ENCODE measurements around the gene EPS8. TPM values are rescaled to one million over a fixed set of nuclear protein-coding genes. Genes with fewer than 3 reads are reported as not detected.

The EPS8 gene
- total RNA-seq = 10 to 100 TPM; 38.0 to 46.2 TPM

- peak; percentile 96 to 97 for ATAC-seq
- Mint-ChIP-seq H3K27me3 (peaks cover 23 to 59% of the 10 kb centered on the region in 2 donors), H3K36me3 (peaks cover 5% of the 10 kb centered on the region), H3K4me3 (peak within 1 kb of the TSS; percentile 98), H3K27ac (peak within 1 kb of the TSS; percentile 34 to 72), H3K9me3 (no peaks in the 10 kb centered on the region), H3K4me1 (ENCODE audit: low read depth in 2 of 2) (peaks cover 17 to 21% of the 10 kb centered on the region in 2 donors)
- peak; percentile 92 for DNase-seq (ENCODE audit: low spot score)
Measured at GRCh38 chr12:15789220-15790171, at the start of gene EPS8. Gene EPS8 (minus strand): TSS chr12:15789388. CDS start chr12:15682951, 106,437 bp downstream.

GRCh38 chr12:15837141-15837790, 48.1 kb upstream of the EPS8 start:
- Mint-ChIP-seq H3K4me1 (ENCODE audit: low read depth in 2 of 2) (peaks cover 0 to 4% of the 10 kb centered on the region in 2 donors), H3K36me3 (no peaks in the 10 kb centered on the region), H3K9me3 (no peaks in the 10 kb centered on the region), H3K4me3 (no peak overlapping the region), H3K27ac (no peak overlapping the region), H3K27me3 (peaks cover 22 to 37% of the 10 kb centered on the region in 2 donors)
- no peak for ATAC-seq
- no peak for DNase-seq (ENCODE audit: low spot score)

- Mint-ChIP-seq H3K36me3 (no peaks in the 10 kb centered on the region), H3K4me3 (no peak overlapping the region), H3K4me1 (ENCODE audit: low read depth in 2 of 2) (peaks cover 0 to 4% of the 10 kb centered on the region in 2 donors), H3K9me3 (no peaks in the 10 kb centered on the region), H3K27me3 (peaks cover 29 to 49% of the 10 kb centered on the region in 2 donors), H3K27ac (peak overlapping the region in 1 of 2 donors; percentile 46)
- DNase-seq (ENCODE audit: low spot score) (no peak), ATAC-seq (peak; percentile 59 to 63)
Measured at GRCh38 chr12:15834575-15834974, 45.4 kb upstream of the EPS8 start.

- H3K27ac Mint-ChIP-seq = no peak overlapping the region
- H3K4me1 Mint-ChIP-seq (ENCODE audit: low read depth in 2 of 2) = peaks cover 0 to 4% of the 10 kb centered on the region in 2 donors
- H3K36me3 Mint-ChIP-seq = no peaks in the 10 kb centered on the region
- no peak for DNase-seq (ENCODE audit: low spot score)
- H3K27me3 Mint-ChIP-seq = peaks cover 23 to 32% of the 10 kb centered on the region in 2 donors
- no peaks in the 10 kb centered on the region for H3K9me3 Mint-ChIP-seq
- ATAC-seq = no peak
- H3K4me3 Mint-ChIP-seq = no peak overlapping the region
Measured at GRCh38 chr12:15831315-15831978, 42.3 kb upstream of the EPS8 start.

GRCh38 chr12:15830538-15830937, 41.4 kb upstream of the EPS8 start:
- ATAC-seq (no peak), DNase-seq (ENCODE audit: low spot score) (no peak)
- no peak overlapping the region for H3K27ac Mint-ChIP-seq
- H3K9me3 Mint-ChIP-seq = no peaks in the 10 kb centered on the region
- peaks cover 0 to 4% of the 10 kb centered on the region in 2 donors for H3K4me1 Mint-ChIP-seq (ENCODE audit: low read depth in 2 of 2)
- no peaks in the 10 kb centered on the region for H3K36me3 Mint-ChIP-seq
- no peak overlapping the region for H3K4me3 Mint-ChIP-seq
- H3K27me3 Mint-ChIP-seq = peaks cover 25 to 32% of the 10 kb centered on the region in 2 donors

- H3K9me3 Mint-ChIP-seq = no peaks in the 10 kb centered on the region
- H3K36me3 Mint-ChIP-seq = no peaks in the 10 kb centered on the region
- no peak overlapping the region for H3K4me3 Mint-ChIP-seq
- H3K4me1 Mint-ChIP-seq (ENCODE audit: low read depth in 2 of 2) = peaks cover 0 to 4% of the 10 kb centered on the region in 2 donors
- peaks cover 25 to 32% of the 10 kb centered on the region in 2 donors for H3K27me3 Mint-ChIP-seq
- ATAC-seq (no peak), DNase-seq (ENCODE audit: low spot score) (no peak)
- no peak overlapping the region for H3K27ac Mint-ChIP-seq
Measured at GRCh38 chr12:15829949-15830348, 40.8 kb upstream of the EPS8 start.

GRCh38 chr12:15829255-15829654, 40.1 kb upstream of the EPS8 start:
- no peak overlapping the region for H3K27ac Mint-ChIP-seq
- no peaks in the 10 kb centered on the region for H3K36me3 Mint-ChIP-seq
- no peak for ATAC-seq
- H3K4me1 Mint-ChIP-seq (ENCODE audit: low read depth in 2 of 2) = peaks cover 0 to 4% of the 10 kb centered on the region in 2 donors
- H3K4me3 Mint-ChIP-seq = no peak overlapping the region
- no peak for DNase-seq (ENCODE audit: low spot score)
- H3K27me3 Mint-ChIP-seq = peaks cover 25 to 32% of the 10 kb centered on the region in 2 donors
- no peaks in the 10 kb centered on the region for H3K9me3 Mint-ChIP-seq

GRCh38 chr12:15827136-15827535, 37.9 kb upstream of the EPS8 start:
- Mint-ChIP-seq H3K27ac (no peak overlapping the region), H3K27me3 (peaks cover 25 to 36% of the 10 kb centered on the region in 2 donors), H3K4me1 (ENCODE audit: low read depth in 2 of 2) (no peaks in the 10 kb centered on the region), H3K36me3 (no peaks in the 10 kb centered on the region), H3K4me3 (no peak overlapping the region), H3K9me3 (no peaks in the 10 kb centered on the region)
- no peak for ATAC-seq
- DNase-seq (ENCODE audit: low spot score) = no peak

- ATAC-seq = no peak
- no peak for DNase-seq (ENCODE audit: low spot score)
- Mint-ChIP-seq H3K27me3 (peaks cover 18 to 19% of the 10 kb centered on the region in 2 donors), H3K9me3 (no peaks in the 10 kb centered on the region), H3K4me3 (no peak overlapping the region), H3K4me1 (ENCODE audit: low read depth in 2 of 2) (no peaks in the 10 kb centered on the region), H3K36me3 (no peaks in the 10 kb centered on the region), H3K27ac (no peak overlapping the region)
Measured at GRCh38 chr12:15824516-15824915, 35.3 kb upstream of the EPS8 start.

GRCh38 chr12:15823360-15824128, 34.4 kb upstream of the EPS8 start:
- Mint-ChIP-seq H3K36me3 (no peaks in the 10 kb centered on the region), H3K9me3 (no peaks in the 10 kb centered on the region), H3K4me1 (ENCODE audit: low read depth in 2 of 2) (no peaks in the 10 kb centered on the region), H3K4me3 (no peak overlapping the region), H3K27ac (peak overlapping the region in 1 of 2 donors; percentile 12), H3K27me3 (peaks cover 18 to 21% of the 10 kb centered on the region in 2 donors)
- DNase-seq (ENCODE audit: low spot score) (no peak), ATAC-seq (no peak)

GRCh38 chr12:15819644-15820437, 30.7 kb upstream of the EPS8 start:
- Mint-ChIP-seq H3K9me3 (no peaks in the 10 kb centered on the region), H3K36me3 (no peaks in the 10 kb centered on the region), H3K27me3 (peaks cover 16 to 29% of the 10 kb centered on the region in 2 donors), H3K4me3 (no peak overlapping the region), H3K27ac (no peak overlapping the region), H3K4me1 (ENCODE audit: low read depth in 2 of 2) (no peaks in the 10 kb centered on the region)
- DNase-seq (ENCODE audit: low spot score) = no peak
- no peak for ATAC-seq

- Mint-ChIP-seq H3K4me3 (no peak overlapping the region), H3K4me1 (ENCODE audit: low read depth in 2 of 2) (no peaks in the 10 kb centered on the region), H3K27me3 (peaks cover 16 to 25% of the 10 kb centered on the region in 2 donors), H3K9me3 (no peaks in the 10 kb centered on the region), H3K36me3 (no peaks in the 10 kb centered on the region), H3K27ac (no peak overlapping the region)
- DNase-seq (ENCODE audit: low spot score) = no peak
- no peak for ATAC-seq
Measured at GRCh38 chr12:15818418-15818817, 29.2 kb upstream of the EPS8 start.

All from natural killer cell treated with Interleukin-12 subunit alpha and Interleukin-12 subunit beta and Interleukin-15 and Interleukin-18, amount 100 ng/mL, for 72 hours (primary cell).